GM18507 (cell line): ENCODE results near the gene IFNA8.
"Not testable (repeated sequence)": the region's sequence is repeated elsewhere in the genome, so short reads cannot be mapped to it uniquely, and the experiment has no call there.

Source experiments
- DNase-seq: peaks from one replicate; pipeline ENCODE4 v3.0.0; 2011; ENCODE audit warnings: low read depth; ENCODE audit not compliant: insufficient read length; ENCODE audit errors: extremely low spot score
- FAIRE-seq: peaks from 2 replicates; lab custom pipeline; 2011; peaks lifted over from hg19 to GRCh38; lab: Jason Lieb, UNC

Gene IFNA8

DNA sequence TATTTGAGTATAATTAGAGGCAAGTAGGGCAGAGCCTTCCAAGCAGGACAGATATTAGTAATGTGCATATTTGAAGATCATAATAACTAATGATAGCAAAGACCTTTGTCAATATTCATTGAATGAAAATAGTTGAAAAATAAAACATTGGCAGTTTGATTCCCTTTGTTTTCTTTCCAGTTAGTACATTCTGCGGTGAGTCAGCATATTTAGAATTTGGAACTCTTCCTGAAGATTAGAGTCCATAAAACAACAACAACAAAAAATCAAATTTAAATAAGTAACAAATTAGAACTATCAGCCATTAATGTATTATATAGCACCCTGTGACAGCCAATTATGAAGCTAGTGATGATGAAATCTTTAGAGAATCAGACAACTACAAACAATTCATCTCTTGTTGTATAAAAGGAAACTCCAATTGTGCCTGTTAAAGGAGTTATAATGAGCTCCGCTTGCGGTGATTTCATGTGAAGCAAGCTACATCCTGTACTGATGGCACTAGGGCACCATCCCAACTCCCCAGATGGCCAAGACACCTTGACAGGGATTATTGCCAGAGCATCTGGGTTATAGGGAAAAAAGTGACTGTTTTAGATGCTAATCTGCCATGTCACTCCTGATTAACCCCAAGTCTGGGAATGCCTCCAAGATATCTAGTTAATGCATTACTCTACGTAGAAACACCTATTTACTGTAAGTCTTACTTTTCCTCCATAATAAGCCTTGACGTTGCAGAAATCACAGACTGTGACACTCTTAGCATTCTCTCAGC, 6.8 kb downstream of the IFNA8 start:
- FAIRE-seq: no peak

DNA sequence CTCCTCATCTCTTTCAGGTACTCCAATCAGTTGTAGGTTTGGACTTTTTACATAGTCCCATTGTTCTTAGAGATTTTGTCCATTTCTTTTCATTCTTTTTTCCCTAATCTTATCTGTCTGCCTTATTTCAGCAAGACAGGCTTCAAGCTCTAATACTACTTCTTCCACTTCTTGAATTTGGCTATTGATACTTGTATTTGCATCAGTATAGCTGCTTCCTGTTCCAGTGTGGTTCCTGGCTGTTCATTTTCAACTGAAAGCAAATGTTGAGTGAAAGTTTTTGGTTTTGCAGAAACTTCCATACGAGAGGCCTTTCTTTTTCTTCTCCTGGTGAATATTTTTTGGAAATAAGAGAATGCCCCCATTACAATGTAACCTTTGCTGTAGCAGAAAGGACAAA, 19.3 kb downstream of the IFNA8 start:
- no peak for DNase-seq
- no peak for FAIRE-seq

More for the DNA sequence above, 6.8 kb downstream of the IFNA8 start:
- no peak for DNase-seq

DNA sequence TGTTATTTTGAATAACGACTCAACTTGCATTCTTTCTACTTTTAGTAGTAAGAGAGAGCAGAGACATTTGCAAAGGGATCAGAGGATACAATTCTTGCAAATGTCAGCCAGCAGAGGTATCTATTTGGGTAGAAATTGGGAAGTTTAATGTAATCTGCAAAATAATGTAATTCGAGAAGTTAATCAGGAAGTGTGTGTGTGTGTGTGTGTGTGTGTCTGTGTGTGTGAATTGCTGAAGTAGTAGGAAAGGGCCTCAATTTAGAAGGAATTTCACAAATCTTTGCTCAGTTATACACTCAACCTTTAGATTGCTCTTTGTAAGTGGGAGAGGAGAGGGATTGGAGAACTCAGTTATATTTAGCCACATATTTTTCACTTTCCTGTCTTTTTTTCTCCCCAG, 20.3 kb downstream of the IFNA8 start:
- no peak for FAIRE-seq
- no peak for DNase-seq

DNA sequence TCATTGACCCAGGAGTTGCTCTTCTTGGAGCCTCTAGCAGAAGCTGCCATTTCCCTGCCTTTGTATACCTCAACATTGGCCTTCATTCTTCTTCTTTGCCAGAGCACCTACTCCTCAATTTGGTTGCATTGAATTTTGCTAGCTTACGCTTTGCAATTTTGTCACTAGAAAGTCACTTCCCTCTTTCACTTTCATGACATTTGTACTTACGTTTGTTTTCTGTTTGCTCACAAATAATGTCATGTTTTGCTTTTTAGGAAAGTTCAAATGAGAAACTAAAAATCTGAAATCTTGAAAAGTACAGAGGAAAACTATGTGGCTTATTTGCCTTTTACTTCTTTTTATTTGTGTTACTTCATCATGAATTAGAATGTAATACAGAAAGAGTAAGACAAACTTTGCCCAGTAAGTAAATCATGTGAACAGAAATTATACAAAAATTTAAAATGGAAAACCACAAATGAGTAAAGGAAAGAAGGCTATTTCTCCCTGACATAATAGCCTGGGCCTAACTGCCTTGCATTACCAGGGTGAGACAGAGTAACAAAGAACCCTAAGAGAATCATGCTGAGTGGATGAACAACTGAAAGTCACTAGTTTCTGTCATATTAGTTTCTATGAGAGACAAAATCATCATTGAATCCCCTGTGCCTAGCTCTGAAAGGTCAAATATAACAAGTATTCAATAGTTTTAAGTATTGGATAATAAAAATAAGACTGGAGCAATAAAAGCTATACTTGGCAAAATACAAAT, 23.9 kb downstream of the IFNA8 start:
- FAIRE-seq (peak; percentile 72), DNase-seq (no peak)

DNA sequence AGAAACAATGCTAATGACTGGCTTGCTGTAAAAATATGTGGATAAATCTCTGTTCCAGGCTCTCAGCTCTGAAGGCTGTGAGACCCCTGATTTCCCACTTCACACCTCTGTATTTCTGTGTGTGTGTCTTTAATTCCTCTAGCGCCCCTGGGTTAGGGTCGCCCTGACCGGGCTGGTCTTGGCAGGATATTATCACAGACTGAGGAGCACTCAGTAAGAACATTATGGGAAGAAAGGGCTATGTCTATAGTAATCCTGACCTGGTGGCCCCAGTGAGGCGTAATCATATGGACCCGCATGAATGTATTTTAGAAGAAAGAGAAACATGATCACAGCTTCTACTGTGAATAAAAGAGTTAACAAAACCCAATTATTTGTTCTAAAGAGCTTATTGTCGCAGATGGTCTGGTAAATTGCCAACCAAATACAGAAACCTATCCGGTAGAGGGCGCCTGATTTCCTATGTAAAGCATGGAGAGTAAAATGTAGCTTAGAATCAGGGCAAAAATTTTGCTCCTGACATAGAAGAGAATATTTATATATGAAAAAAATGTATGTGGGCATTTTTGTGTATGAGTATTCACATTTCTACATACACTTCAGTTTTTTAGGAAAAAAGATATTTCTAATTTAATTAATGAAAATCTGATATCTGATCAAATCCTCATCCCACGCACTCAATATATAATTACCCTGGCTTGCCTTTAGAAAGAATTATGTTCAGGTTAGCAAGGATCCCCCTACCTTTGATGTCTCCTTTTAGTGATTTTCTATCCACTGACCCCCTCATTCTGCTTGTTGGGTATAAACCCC, 25.5 kb downstream of the IFNA8 start:
- no peak for DNase-seq
- FAIRE-seq: peak; percentile 55

DNA sequence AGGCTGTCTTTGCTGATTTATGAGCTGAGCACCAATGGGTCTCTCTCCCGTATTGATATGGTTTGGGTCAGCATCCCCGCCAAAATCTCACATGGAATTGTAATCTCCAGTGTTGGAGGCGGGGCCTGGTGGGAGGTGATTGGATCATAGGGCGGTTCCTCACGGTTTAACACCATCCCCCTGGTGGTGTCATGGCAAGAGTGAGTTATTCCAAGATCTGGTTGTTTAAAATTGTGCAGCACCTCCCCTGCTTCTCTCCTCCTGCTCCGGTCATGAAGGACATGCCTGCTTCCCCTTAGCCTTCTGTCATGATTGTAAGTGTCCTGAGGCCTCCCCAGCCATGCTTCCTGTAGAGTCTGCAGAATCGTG, 26.1 kb downstream of the IFNA8 start:
- DNase-seq, FAIRE-seq: not testable (repeated sequence)

DNA sequence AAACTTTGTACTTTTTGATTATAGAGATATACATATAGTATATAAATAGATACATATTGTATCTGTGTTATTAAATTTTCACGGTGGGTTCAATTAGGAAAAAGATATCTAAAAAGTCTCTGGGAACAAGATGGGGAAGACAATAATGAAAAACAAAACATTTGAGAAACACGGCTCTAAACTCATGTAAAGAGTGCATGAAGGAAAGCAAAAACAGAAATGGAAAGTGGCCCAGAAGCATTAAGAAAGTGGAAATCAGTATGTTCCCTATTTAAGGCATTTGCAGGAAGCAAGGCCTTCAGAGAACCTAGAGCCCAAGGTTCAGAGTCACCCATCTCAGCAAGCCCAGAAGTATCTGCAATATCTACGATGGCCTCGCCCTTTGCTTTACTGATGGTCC, 31.2 kb downstream of the IFNA8 start, which contains the start of gene IFNA1:
Gene IFNA1 (plus strand): TSS at position 301 of the 400 bp plus-strand sequence. CDS start 69 bp downstream, at position 370.
- DNase-seq (no peak), FAIRE-seq (no peak)

DNA sequence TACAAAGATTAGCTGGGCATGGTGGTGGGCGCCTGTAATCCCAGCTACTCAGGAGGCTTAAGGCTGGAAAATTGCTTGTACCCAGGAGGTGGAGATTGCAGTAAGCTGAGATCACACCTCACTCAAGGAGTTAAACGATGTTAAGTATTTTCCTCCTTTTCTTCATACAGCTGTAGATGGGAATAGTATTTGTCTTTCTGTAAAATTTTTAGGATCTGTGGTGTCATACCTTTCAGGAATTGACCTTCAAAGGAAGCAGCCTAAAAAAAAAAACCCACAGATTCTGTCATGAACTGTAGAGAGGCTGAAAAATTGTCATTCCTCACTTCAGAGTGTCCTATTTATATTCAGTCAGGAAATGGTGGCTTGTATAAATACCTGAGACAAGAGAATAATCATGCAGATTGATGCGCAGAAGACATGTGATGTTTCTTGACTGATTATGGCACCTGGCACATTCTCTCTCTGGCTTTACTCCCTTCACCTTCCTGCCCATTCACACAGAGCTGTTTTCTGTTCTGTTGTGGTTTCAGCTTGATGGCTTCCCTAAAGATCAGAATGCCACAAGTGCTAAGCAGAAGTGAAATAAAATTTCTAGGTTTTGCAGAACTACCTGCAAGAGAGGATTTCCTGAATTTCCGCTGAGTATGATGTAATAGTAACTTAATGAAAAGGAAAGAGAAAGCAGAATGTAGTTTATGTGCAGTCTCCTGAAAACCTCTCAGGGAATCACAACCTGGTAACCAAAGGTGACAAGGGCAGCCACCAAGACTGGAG, 35.1 kb downstream of the IFNA8 start:
- DNase-seq: peak; percentile 26
- FAIRE-seq: peak; percentile 94

DNA sequence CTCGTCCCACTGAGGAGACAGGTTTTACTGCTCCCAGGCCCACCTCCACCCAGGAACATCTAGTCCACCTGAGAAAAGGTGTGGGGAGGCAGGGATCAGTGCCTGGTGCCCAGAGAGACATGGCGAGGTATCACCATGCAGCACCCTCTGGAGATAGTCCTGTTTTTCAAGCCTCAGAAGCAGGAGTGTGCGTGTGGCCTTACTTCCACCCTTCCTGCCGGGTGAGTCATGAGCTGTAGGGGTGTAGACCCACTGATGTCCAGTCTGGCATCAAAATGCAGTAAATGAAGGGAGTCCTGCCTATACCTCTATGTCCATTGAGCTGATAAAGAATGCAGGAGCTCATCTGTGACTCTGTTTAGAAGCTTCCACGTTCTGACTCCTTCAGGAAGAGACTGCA, 40.4 kb downstream of the IFNA8 start:
- DNase-seq, FAIRE-seq: not testable (repeated sequence)

DNA sequence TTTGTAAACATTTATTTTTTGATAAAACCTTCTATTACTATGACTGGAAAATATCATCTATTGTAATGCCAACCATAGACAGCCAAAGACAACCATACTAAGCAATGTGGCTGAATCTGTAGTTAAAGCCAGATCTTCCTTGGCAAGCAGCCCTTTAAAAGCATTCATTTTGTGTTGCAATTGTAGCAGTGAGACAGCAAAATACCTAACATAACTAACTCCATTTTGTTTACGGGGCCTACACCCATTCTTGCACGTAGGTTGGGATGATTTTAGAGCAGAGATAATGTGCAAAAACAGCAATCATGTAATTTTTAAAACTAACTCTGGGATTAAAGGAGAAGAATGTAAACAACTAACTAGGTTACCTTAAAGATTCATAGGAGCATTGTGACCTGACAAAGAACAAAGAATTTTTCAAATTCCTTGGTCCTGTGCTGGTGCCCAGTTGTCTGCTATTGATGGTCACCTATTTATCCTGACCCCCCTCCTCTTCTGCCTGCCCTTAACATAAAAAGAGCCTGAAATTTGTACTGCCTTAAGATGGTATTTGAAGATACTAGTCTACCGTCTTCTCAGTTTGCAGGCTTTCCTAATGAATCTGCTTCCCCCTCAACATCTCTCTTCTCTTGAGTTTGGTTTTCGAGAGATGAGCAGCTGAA, 41.9 kb downstream of the IFNA8 start:
- DNase-seq (no peak), FAIRE-seq (no peak)

DNA sequence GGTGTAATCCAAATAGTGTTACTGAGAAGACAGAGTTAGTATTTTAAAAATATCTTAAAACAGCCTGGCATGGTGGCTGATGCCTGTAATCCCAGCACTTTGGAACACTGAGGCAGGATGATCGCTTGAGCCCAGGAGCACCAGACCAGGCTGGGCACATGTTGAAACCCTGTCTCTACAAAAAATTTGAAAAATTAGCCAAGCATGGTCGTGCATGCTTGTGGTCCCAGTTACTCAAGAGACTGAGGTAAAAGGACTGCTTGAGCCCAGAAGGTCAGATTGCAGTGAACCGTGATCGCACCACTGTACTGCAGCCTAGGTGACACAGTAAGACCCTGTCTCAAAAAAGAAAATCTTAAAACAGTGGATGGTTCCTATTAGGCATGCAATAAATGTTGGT, 43.8 kb downstream of the IFNA8 start:
- FAIRE-seq: no peak

DNA sequence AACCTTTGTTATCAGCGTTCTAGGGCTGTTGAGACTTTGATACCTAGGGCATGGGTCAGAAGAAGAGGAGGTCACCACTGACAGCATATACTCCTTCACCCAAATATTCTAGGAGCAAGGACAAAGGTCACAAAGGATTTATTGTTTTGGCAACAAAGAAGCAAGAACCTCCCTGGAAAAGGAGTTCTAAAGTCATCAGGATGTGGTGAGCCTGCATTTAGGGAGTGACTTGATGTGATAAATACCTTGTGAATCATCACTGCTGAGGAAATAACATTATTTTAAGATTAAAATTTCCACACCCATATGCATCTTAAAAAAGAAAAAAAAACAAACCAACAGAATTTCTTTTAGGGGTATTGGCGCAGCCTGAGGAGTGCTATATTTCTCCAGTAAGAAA, 45.2 kb downstream of the IFNA8 start:
- FAIRE-seq (no peak), DNase-seq (no peak)

More for the DNA sequence above, 43.8 kb downstream of the IFNA8 start:
- DNase-seq: no peak

DNA sequence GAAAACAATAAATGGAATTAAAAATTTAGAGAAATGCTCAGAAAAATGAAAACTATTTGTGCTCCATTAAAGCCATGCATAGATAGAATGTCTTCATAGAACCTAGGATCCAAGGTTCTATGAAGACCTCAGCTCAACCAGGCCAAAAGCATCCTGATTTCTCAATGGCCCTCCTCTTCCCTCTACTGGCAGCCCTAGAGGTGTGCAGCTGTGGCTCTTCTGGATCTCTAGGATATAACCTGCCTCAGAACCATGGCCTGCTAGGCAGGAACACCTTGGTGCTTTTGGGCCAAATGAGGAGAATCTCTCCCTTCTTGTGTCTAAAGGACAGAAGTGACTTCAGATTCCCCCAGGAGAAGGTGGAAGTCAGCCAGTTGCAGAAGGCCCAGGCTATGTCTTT, 46.4 kb downstream of the IFNA8 start:
- FAIRE-seq (no peak), DNase-seq (peak; percentile 8)
